Measurements from ENCODE around the gene UBAP2L. TPM values are rescaled to one million over a fixed set of nuclear protein-coding genes. Genes with fewer than 3 reads are reported as not detected.

UBAP2L gene
- total RNA-seq, 1 donor from 2014 or later: 258 TPM

- Mint-ChIP-seq H3K4me3 (no peak overlapping the region), H3K36me3 (ENCODE audit: low read depth) (peaks cover 64% of the 10 kb centered on the region), H3K9me3 (no peaks in the 10 kb centered on the region), H3K4me1 (ENCODE audit: low read depth) (peaks cover 34% of the 10 kb centered on the region), H3K27me3 (ENCODE audit: insufficient read depth) (no peaks in the 10 kb centered on the region), H3K27ac (no peak overlapping the region)
- DNase-seq (ENCODE audit: low spot score): no peak
- intact Hi-C loops (cut with micrococcal nuclease): no loop called here
These were observed 16.1 kb downstream of the UBAP2L start for GRCh38 chr1:154236855-154237254.

GRCh38 chr1:154237435-154237834, 16.7 kb downstream of the UBAP2L start:
- no peak overlapping the region for H3K4me3 Mint-ChIP-seq
- no peaks in the 10 kb centered on the region for H3K9me3 Mint-ChIP-seq
- no peak overlapping the region for H3K27ac Mint-ChIP-seq
- no peaks in the 10 kb centered on the region for H3K27me3 Mint-ChIP-seq (ENCODE audit: insufficient read depth)
- peaks cover 34% of the 10 kb centered on the region for H3K4me1 Mint-ChIP-seq (ENCODE audit: low read depth)
- no peak for DNase-seq (ENCODE audit: low spot score)
- peaks cover 70% of the 10 kb centered on the region for H3K36me3 Mint-ChIP-seq (ENCODE audit: low read depth)
- intact Hi-C loops (cut with micrococcal nuclease): no loop called here

GRCh38 chr1:154237880-154238506, 17.2 kb downstream of the UBAP2L start:
- Mint-ChIP-seq H3K4me1 (ENCODE audit: low read depth) (peaks cover 34% of the 10 kb centered on the region), H3K9me3 (no peaks in the 10 kb centered on the region), H3K4me3 (no peak overlapping the region), H3K36me3 (ENCODE audit: low read depth) (peaks cover 75% of the 10 kb centered on the region), H3K27ac (no peak overlapping the region), H3K27me3 (ENCODE audit: insufficient read depth) (no peaks in the 10 kb centered on the region)
- no peak for DNase-seq (ENCODE audit: low spot score)
- intact Hi-C loops (cut with micrococcal nuclease): no loop called here

GRCh38 chr1:154239491-154239890, 18.7 kb downstream of the UBAP2L start:
- intact Hi-C loops (cut with micrococcal nuclease): no loop called here
- H3K4me1 Mint-ChIP-seq (ENCODE audit: low read depth): peaks cover 34% of the 10 kb centered on the region
- peak overlapping the region; percentile 41 for H3K27ac Mint-ChIP-seq
- H3K9me3 Mint-ChIP-seq: no peaks in the 10 kb centered on the region
- peaks cover 77% of the 10 kb centered on the region for H3K36me3 Mint-ChIP-seq (ENCODE audit: low read depth)
- DNase-seq (ENCODE audit: low spot score): no peak
- no peak overlapping the region for H3K4me3 Mint-ChIP-seq
- H3K27me3 Mint-ChIP-seq (ENCODE audit: insufficient read depth): no peaks in the 10 kb centered on the region

GRCh38 chr1:154240294-154240833, 19.6 kb downstream of the UBAP2L start:
- no peak for DNase-seq (ENCODE audit: low spot score)
- H3K4me1 Mint-ChIP-seq (ENCODE audit: low read depth): peaks cover 34% of the 10 kb centered on the region
- H3K36me3 Mint-ChIP-seq (ENCODE audit: low read depth): peaks cover 71% of the 10 kb centered on the region
- H3K4me3 Mint-ChIP-seq: no peak overlapping the region
- H3K27ac Mint-ChIP-seq: no peak overlapping the region
- H3K9me3 Mint-ChIP-seq: no peaks in the 10 kb centered on the region
- H3K27me3 Mint-ChIP-seq (ENCODE audit: insufficient read depth): no peaks in the 10 kb centered on the region
- intact Hi-C loops (cut with micrococcal nuclease): no loop called here

- no peaks in the 10 kb centered on the region for H3K9me3 Mint-ChIP-seq
- peaks cover 69% of the 10 kb centered on the region for H3K36me3 Mint-ChIP-seq (ENCODE audit: low read depth)
- intact Hi-C loops (cut with micrococcal nuclease): no loop called here
- H3K27me3 Mint-ChIP-seq (ENCODE audit: insufficient read depth): no peaks in the 10 kb centered on the region
- peaks cover 33% of the 10 kb centered on the region for H3K4me1 Mint-ChIP-seq (ENCODE audit: low read depth)
- peak overlapping the region; percentile 35 for H3K27ac Mint-ChIP-seq
- DNase-seq (ENCODE audit: low spot score): no peak
- H3K4me3 Mint-ChIP-seq: no peak overlapping the region
These were observed 21.1 kb downstream of the UBAP2L start for GRCh38 chr1:154241703-154242351.

- intact Hi-C loops (cut with micrococcal nuclease): no loop called here
- no peak for DNase-seq (ENCODE audit: low spot score)
- Mint-ChIP-seq H3K27ac (no peak overlapping the region), H3K36me3 (ENCODE audit: low read depth) (peaks cover 67% of the 10 kb centered on the region), H3K27me3 (ENCODE audit: insufficient read depth) (no peaks in the 10 kb centered on the region), H3K4me3 (no peak overlapping the region), H3K9me3 (no peaks in the 10 kb centered on the region), H3K4me1 (ENCODE audit: low read depth) (no peaks in the 10 kb centered on the region)
These were observed 32.9 kb downstream of the UBAP2L start for GRCh38 chr1:154253671-154254070.

GRCh38 chr1:154256686-154257085, 35.9 kb downstream of the UBAP2L start:
- Mint-ChIP-seq H3K4me1 (ENCODE audit: low read depth) (no peaks in the 10 kb centered on the region), H3K4me3 (no peak overlapping the region), H3K9me3 (no peaks in the 10 kb centered on the region), H3K36me3 (ENCODE audit: low read depth) (peaks cover 68% of the 10 kb centered on the region), H3K27me3 (ENCODE audit: insufficient read depth) (no peaks in the 10 kb centered on the region), H3K27ac (peak overlapping the region; percentile 8)
- DNase-seq (ENCODE audit: low spot score): no peak
- intact Hi-C loops (cut with micrococcal nuclease): no loop called here

- Mint-ChIP-seq H3K4me3 (no peak overlapping the region), H3K9me3 (no peaks in the 10 kb centered on the region), H3K36me3 (ENCODE audit: low read depth) (peaks cover 75% of the 10 kb centered on the region), H3K27ac (no peak overlapping the region), H3K27me3 (ENCODE audit: insufficient read depth) (no peaks in the 10 kb centered on the region), H3K4me1 (ENCODE audit: low read depth) (peaks cover 6% of the 10 kb centered on the region)
- intact Hi-C loops (cut with micrococcal nuclease): no loop called here
- DNase-seq (ENCODE audit: low spot score): no peak
These were observed 38.0 kb downstream of the UBAP2L start for GRCh38 chr1:154258784-154259183.

- no peak for DNase-seq (ENCODE audit: low spot score)
- H3K4me3 Mint-ChIP-seq: no peak overlapping the region
- peaks cover 20% of the 10 kb centered on the region for H3K4me1 Mint-ChIP-seq (ENCODE audit: low read depth)
- intact Hi-C loops (cut with micrococcal nuclease): no loop called here
- H3K27me3 Mint-ChIP-seq (ENCODE audit: insufficient read depth): no peaks in the 10 kb centered on the region
- peaks cover 69% of the 10 kb centered on the region for H3K36me3 Mint-ChIP-seq (ENCODE audit: low read depth)
- no peaks in the 10 kb centered on the region for H3K9me3 Mint-ChIP-seq
- H3K27ac Mint-ChIP-seq: no peak overlapping the region
These were observed 39.4 kb downstream of the UBAP2L start for GRCh38 chr1:154260127-154260526.

- H3K4me1 Mint-ChIP-seq (ENCODE audit: low read depth): peaks cover 37% of the 10 kb centered on the region
- intact Hi-C loops (cut with micrococcal nuclease): no loop called here
- H3K36me3 Mint-ChIP-seq (ENCODE audit: low read depth): peaks cover 52% of the 10 kb centered on the region
These were observed 42.9 kb downstream of the UBAP2L start for GRCh38 chr1:154263465-154264332.

GRCh38 chr1:154264454-154264853, 43.7 kb downstream of the UBAP2L start:
- Mint-ChIP-seq H3K36me3 (ENCODE audit: low read depth) (peaks cover 55% of the 10 kb centered on the region), H3K4me1 (ENCODE audit: low read depth) (peaks cover 37% of the 10 kb centered on the region), H3K4me3 (no peak overlapping the region), H3K27me3 (ENCODE audit: insufficient read depth) (no peaks in the 10 kb centered on the region), H3K27ac (peak overlapping the region; percentile 81), H3K9me3 (no peaks in the 10 kb centered on the region)
- intact Hi-C loops (cut with micrococcal nuclease): no loop called here
- DNase-seq (ENCODE audit: low spot score): no peak

More at GRCh38 chr1:154263465-154264332, 42.9 kb downstream of the UBAP2L start:
- Mint-ChIP-seq H3K4me3 (no peak overlapping the region), H3K27ac (peak overlapping the region; percentile 81), H3K27me3 (ENCODE audit: insufficient read depth) (no peaks in the 10 kb centered on the region), H3K9me3 (no peaks in the 10 kb centered on the region)
- no peak for DNase-seq (ENCODE audit: low spot score)

GRCh38 chr1:154265586-154265985, 44.8 kb downstream of the UBAP2L start:
- Mint-ChIP-seq H3K27me3 (ENCODE audit: insufficient read depth) (no peaks in the 10 kb centered on the region), H3K9me3 (no peaks in the 10 kb centered on the region), H3K4me1 (ENCODE audit: low read depth) (peaks cover 45% of the 10 kb centered on the region), H3K36me3 (ENCODE audit: low read depth) (peaks cover 58% of the 10 kb centered on the region), H3K27ac (peak overlapping the region; percentile 91), H3K4me3 (peak overlapping the region; percentile 13)
- DNase-seq (ENCODE audit: low spot score): no peak
- intact Hi-C loops (cut with micrococcal nuclease): loop anchor here (1.0 kb wide), 1 partner anchor 79 kb away; no protein-coding TSS in a partner anchor
